Measurements from ENCODE around the gene UNC119B.
A peak's percentile ranks its signal among the peaks of the same experiment; 100 is the strongest.

Gene UNC119B

DNA sequence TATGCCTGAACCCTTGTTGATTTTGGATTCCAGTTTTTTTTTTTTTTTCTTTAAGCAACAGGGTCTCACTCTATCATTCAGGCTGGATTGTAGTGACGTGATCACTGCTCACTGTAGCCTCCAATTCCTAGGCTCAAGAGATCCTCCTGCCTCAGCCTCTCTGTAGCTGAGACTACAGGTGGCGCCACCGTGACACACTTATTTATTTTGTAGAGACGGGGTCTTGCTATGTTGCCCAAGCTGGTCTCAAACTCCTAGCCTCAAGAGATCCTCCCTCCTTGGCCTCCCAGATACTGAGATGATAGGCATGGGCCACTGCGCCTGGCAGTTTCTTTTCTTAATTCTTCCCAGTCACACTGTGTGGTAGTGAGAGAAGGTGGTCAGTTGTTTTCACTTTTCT, 40.5 kb downstream of the UNC119B start:
- Histone ChIP-seq H4K8ac (ENCODE audit: low read depth, low read length) (no peak overlapping the region), H2BK12ac (ENCODE audit: low read length) (no peak overlapping the region), H3K27ac (ENCODE audit: low read depth, low read length) (no peak overlapping the region), H3K18ac (ENCODE audit: low read length) (no peak overlapping the region), H2BK5ac (ENCODE audit: low read depth, low read length, poor library complexity) (no peak overlapping the region), H2BK120ac (ENCODE audit: insufficient read depth, low read length, poor library complexity) (no peak overlapping the region), H3K9me3 (ENCODE audit: insufficient read depth, low read depth, low read length) (no peaks in the 10 kb centered on the region), H3K36me3 (ENCODE audit: control insufficient read depth in 1 of 2, insufficient read depth in 2 of 2, low read length in 2 of 2) (no peaks in the 10 kb centered on the region), H3K23ac (ENCODE audit: low read length) (no peak overlapping the region), H3K4me3 (ENCODE audit: low read depth, low read length) (no peak overlapping the region), H2AK5ac (ENCODE audit: low read length) (no peak overlapping the region), H4K91ac (ENCODE audit: low read depth, low read length) (no peak overlapping the region), H3K4me2 (ENCODE audit: low read length) (no peak overlapping the region), H3K27me3 (ENCODE audit: insufficient read depth, low read length) (no peaks in the 10 kb centered on the region), H3K9ac (ENCODE audit: low read length) (no peak overlapping the region), H4K12ac (ENCODE audit: low read depth, low read length) (no peak overlapping the region), H3K79me1 (ENCODE audit: low read length) (no peaks in the 10 kb centered on the region), H3K4me1 (ENCODE audit: control insufficient read depth in 1 of 2, insufficient read depth in 2 of 2, low read length in 2 of 2) (peaks cover 0 to 6% of the 10 kb centered on the region in 2 experiments), H3K4ac (ENCODE audit: low read depth, low read length) (no peak overlapping the region), H3K79me2 (ENCODE audit: control insufficient read depth, insufficient read depth, low read length, poor library complexity) (no peaks in the 10 kb centered on the region), H2AFZ (ENCODE audit: insufficient read depth, low read length, poor library complexity) (no peak overlapping the region), H3K14ac (ENCODE audit: low read length) (no peak overlapping the region)
- peak in 1 of 2 donors; percentile 11 for DNase-seq
- no CpG with 5 or more reads among the region's 5 CpGs for WGBS (ENCODE audit: extremely low coverage, insufficient coverage, insufficient read length)

GRCh38 chr12:120751389-120751788, 41.1 kb downstream of the UNC119B start:
- Histone ChIP-seq H3K9ac (ENCODE audit: low read length) (no peak overlapping the region), H4K91ac (ENCODE audit: low read depth, low read length) (no peak overlapping the region), H2BK5ac (ENCODE audit: low read depth, low read length, poor library complexity) (no peak overlapping the region), H3K23ac (ENCODE audit: low read length) (no peak overlapping the region), H3K18ac (ENCODE audit: low read length) (no peak overlapping the region), H3K4ac (ENCODE audit: low read depth, low read length) (no peak overlapping the region), H3K14ac (ENCODE audit: low read length) (no peak overlapping the region), H3K4me3 (ENCODE audit: low read depth, low read length) (no peak overlapping the region), H4K12ac (ENCODE audit: low read depth, low read length) (no peak overlapping the region), H3K79me1 (ENCODE audit: low read length) (no peaks in the 10 kb centered on the region), H2BK12ac (ENCODE audit: low read length) (no peak overlapping the region), H4K8ac (ENCODE audit: low read depth, low read length) (no peak overlapping the region), H3K27ac (ENCODE audit: low read depth, low read length) (no peak overlapping the region), H3K27me3 (ENCODE audit: insufficient read depth, low read length) (no peaks in the 10 kb centered on the region), H3K79me2 (ENCODE audit: control insufficient read depth, insufficient read depth, low read length, poor library complexity) (no peaks in the 10 kb centered on the region), H2AFZ (ENCODE audit: insufficient read depth, low read length, poor library complexity) (no peak overlapping the region), H3K4me2 (ENCODE audit: low read length) (no peak overlapping the region), H3K9me3 (ENCODE audit: insufficient read depth, low read depth, low read length) (no peaks in the 10 kb centered on the region), H2AK5ac (ENCODE audit: low read length) (no peak overlapping the region), H3K4me1 (ENCODE audit: control insufficient read depth in 1 of 2, insufficient read depth in 2 of 2, low read length in 2 of 2) (peaks cover 0 to 6% of the 10 kb centered on the region in 2 experiments), H3K36me3 (ENCODE audit: control insufficient read depth in 1 of 2, insufficient read depth in 2 of 2, low read length in 2 of 2) (no peaks in the 10 kb centered on the region), H2BK120ac (ENCODE audit: insufficient read depth, low read length, poor library complexity) (no peak overlapping the region)
- WGBS (ENCODE audit: extremely low coverage, insufficient coverage, insufficient read length) = no CpG with 5 or more reads among the region's 9 CpGs
- DNase-seq = peak; percentile 38 to 68

DNA sequence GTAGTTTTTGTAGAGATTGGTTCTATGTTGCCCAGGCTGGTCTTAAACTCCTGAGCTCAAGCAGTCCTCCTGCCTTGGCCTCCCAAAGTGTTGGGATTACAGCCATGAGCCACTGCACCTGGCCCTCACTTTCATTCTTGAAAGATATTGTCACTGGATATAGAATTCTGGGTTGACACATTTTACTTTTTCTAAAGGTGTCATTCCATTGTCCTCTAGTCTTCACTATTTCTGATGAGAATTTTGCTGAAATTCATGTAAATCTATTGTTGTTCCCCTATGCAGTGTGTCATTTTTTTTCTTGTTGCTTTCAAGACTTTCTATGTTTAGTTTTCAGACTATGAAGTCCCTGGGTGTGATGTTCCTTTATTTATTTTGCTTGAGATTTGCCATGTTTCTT, 44.5 kb downstream of the UNC119B start:
- H4K8ac ChIP-seq (ENCODE audit: low read depth, low read length) = no peak overlapping the region
- H2BK120ac ChIP-seq (ENCODE audit: insufficient read depth, low read length, poor library complexity) = no peak overlapping the region
- H3K27me3 ChIP-seq (ENCODE audit: insufficient read depth, low read length) = no peaks in the 10 kb centered on the region
- no peak for DNase-seq
- H3K9me3 ChIP-seq (ENCODE audit: insufficient read depth, low read depth, low read length) = no peaks in the 10 kb centered on the region
- H4K12ac ChIP-seq (ENCODE audit: low read depth, low read length) = no peak overlapping the region
- peaks cover 4% of the 10 kb centered on the region in 2 experiments for H3K4me1 ChIP-seq (ENCODE audit: control insufficient read depth in 1 of 2, insufficient read depth in 2 of 2, low read length in 2 of 2)
- no peak overlapping the region for H3K4me3 ChIP-seq (ENCODE audit: low read depth, low read length)
- H3K27ac ChIP-seq (ENCODE audit: low read depth, low read length) = no peak overlapping the region
- no peak overlapping the region for H3K23ac ChIP-seq (ENCODE audit: low read length)
- H2AK5ac ChIP-seq (ENCODE audit: low read length) = no peak overlapping the region
- H3K36me3 ChIP-seq (ENCODE audit: control insufficient read depth in 1 of 2, insufficient read depth in 2 of 2, low read length in 2 of 2) = no peaks in the 10 kb centered on the region
- no peak overlapping the region for H2BK12ac ChIP-seq (ENCODE audit: low read length)
- H3K79me2 ChIP-seq (ENCODE audit: control insufficient read depth, insufficient read depth, low read length, poor library complexity) = no peaks in the 10 kb centered on the region
- H3K4ac ChIP-seq (ENCODE audit: low read depth, low read length) = no peak overlapping the region
- peaks cover 4% of the 10 kb centered on the region for H3K79me1 ChIP-seq (ENCODE audit: low read length)
- no peak overlapping the region for H3K4me2 ChIP-seq (ENCODE audit: low read length)
- no peak overlapping the region for H4K91ac ChIP-seq (ENCODE audit: low read depth, low read length)
- H3K9ac ChIP-seq (ENCODE audit: low read length) = no peak overlapping the region
- no peak overlapping the region for H2BK5ac ChIP-seq (ENCODE audit: low read depth, low read length, poor library complexity)
- no peak overlapping the region for H2AFZ ChIP-seq (ENCODE audit: insufficient read depth, low read length, poor library complexity)
- no peak overlapping the region for H3K14ac ChIP-seq (ENCODE audit: low read length)
- H3K18ac ChIP-seq (ENCODE audit: low read length) = no peak overlapping the region

- H3K27me3 ChIP-seq (ENCODE audit: insufficient read depth, low read length) = no peaks in the 10 kb centered on the region
- H3K79me2 ChIP-seq (ENCODE audit: control insufficient read depth, insufficient read depth, low read length, poor library complexity) = peaks cover 1% of the 10 kb centered on the region
- H3K4me1 ChIP-seq (ENCODE audit: control insufficient read depth in 1 of 2, insufficient read depth in 2 of 2, low read length in 2 of 2) = peaks cover 9% of the 10 kb centered on the region in 2 experiments
- no peak overlapping the region for H2BK120ac ChIP-seq (ENCODE audit: insufficient read depth, low read length, poor library complexity)
- H2AK5ac ChIP-seq (ENCODE audit: low read length) = no peak overlapping the region
- peaks cover 8% of the 10 kb centered on the region for H3K79me1 ChIP-seq (ENCODE audit: low read length)
- no peak for DNase-seq
- no peak overlapping the region for H2AFZ ChIP-seq (ENCODE audit: insufficient read depth, low read length, poor library complexity)
- no peak overlapping the region for H2BK12ac ChIP-seq (ENCODE audit: low read length)
- H3K36me3 ChIP-seq (ENCODE audit: control insufficient read depth in 1 of 2, insufficient read depth in 2 of 2, low read length in 2 of 2) = no peaks in the 10 kb centered on the region
- no peak overlapping the region for H4K91ac ChIP-seq (ENCODE audit: low read depth, low read length)
- no peak overlapping the region for H3K4me2 ChIP-seq (ENCODE audit: low read length)
- no peak overlapping the region for H3K23ac ChIP-seq (ENCODE audit: low read length)
- H3K4ac ChIP-seq (ENCODE audit: low read depth, low read length) = no peak overlapping the region
- no peak overlapping the region for H3K9ac ChIP-seq (ENCODE audit: low read length)
- no peak overlapping the region for H3K4me3 ChIP-seq (ENCODE audit: low read depth, low read length)
- H3K27ac ChIP-seq (ENCODE audit: low read depth, low read length) = no peak overlapping the region
- no peak overlapping the region for H3K14ac ChIP-seq (ENCODE audit: low read length)
- H3K9me3 ChIP-seq (ENCODE audit: insufficient read depth, low read depth, low read length) = no peaks in the 10 kb centered on the region
- H4K12ac ChIP-seq (ENCODE audit: low read depth, low read length) = no peak overlapping the region
- no peak overlapping the region for H4K8ac ChIP-seq (ENCODE audit: low read depth, low read length)
- no peak overlapping the region for H3K18ac ChIP-seq (ENCODE audit: low read length)
- H2BK5ac ChIP-seq (ENCODE audit: low read depth, low read length, poor library complexity) = no peak overlapping the region
These were observed 45.0 kb downstream of the UNC119B start for GRCh38 chr12:120755269-120755668.
